ENCODE measurements around the gene AKR1D1. TPM values are rescaled to one million over a fixed set of nuclear protein-coding genes. Genes with fewer than 3 reads are reported as not detected.

Gene AKR1D1
- under 1 TPM in 1 of 4 donors, not detected in 3; 0.10 TPM for total RNA-seq

GRCh38 chr7:138076196-138076595, at the start of gene AKR1D1:
TSS of gene AKR1D1 (plus strand) at chr7:138076459. CDS start at chr7:138076519, 60 bp downstream.
- no peak for DNase-seq (ENCODE audit: low spot score in 2 of 2)
- WGBS, 2 donors = 88 to 91% methylated on average over 3 of the region's 3 CpGs
- no peak within 1 kb of the TSS for H3K4me3 ChIP-seq (ENCODE audit: low read depth, poor library complexity, severe bottlenecking)
- TF ChIP-seq POLR2A (IDR thresholded peaks at IDR 0.05) (no peak), CTCF (IDR thresholded peaks at IDR 0.05) (no peak)
- intact Hi-C loops (cut with DNase I; ENCODE audit: low total_unique reads) = no loop called here

- no peak for DNase-seq (ENCODE audit: low spot score in 2 of 2)
- intact Hi-C loops (cut with DNase I; ENCODE audit: low total_unique reads) = loop anchor here (10.0 kb wide), 1 partner anchor 708 kb away; no protein-coding TSS in a partner anchor
- TF ChIP-seq POLR2A (IDR thresholded peaks at IDR 0.05) (no peak), CTCF (IDR thresholded peaks at IDR 0.05) (no peak)
- H3K4me3 ChIP-seq (ENCODE audit: low read depth, poor library complexity, severe bottlenecking) = no peak overlapping the region
- 45 to 54% methylated on average over 2 of the region's 2 CpGs for WGBS, 2 donors
Observed at GRCh38 chr7:138027100-138027499, 49.2 kb upstream of the AKR1D1 start.

GRCh38 chr7:138029126-138029525, 47.1 kb upstream of the AKR1D1 start:
- TF ChIP-seq POLR2A (IDR thresholded peaks at IDR 0.05) = no peak
- TF ChIP-seq CTCF (IDR thresholded peaks at IDR 0.05) = no peak
- 66 to 73% methylated on average over 4 of the region's 4 CpGs for WGBS, 2 donors
- intact Hi-C loops (cut with DNase I; ENCODE audit: low total_unique reads) = loop anchor here (10.0 kb wide), 1 partner anchor 706 kb away; no protein-coding TSS in a partner anchor
- DNase-seq (ENCODE audit: low spot score in 2 of 2) = no peak
- no peak overlapping the region for H3K4me3 ChIP-seq (ENCODE audit: low read depth, poor library complexity, severe bottlenecking)

- WGBS, 2 donors = 58 to 65% methylated on average over 2 of the region's 2 CpGs
- TF ChIP-seq POLR2A (IDR thresholded peaks at IDR 0.05) = no peak
- TF ChIP-seq CTCF (IDR thresholded peaks at IDR 0.05) = no peak
- DNase-seq (ENCODE audit: low spot score in 2 of 2) = no peak
- no peak overlapping the region for H3K4me3 ChIP-seq (ENCODE audit: low read depth, poor library complexity, severe bottlenecking)
- intact Hi-C loops (cut with DNase I; ENCODE audit: low total_unique reads) = loop anchor here (10.0 kb wide), 1 partner anchor 705 kb away; no protein-coding TSS in a partner anchor
Observed at GRCh38 chr7:138029941-138030340, 46.3 kb upstream of the AKR1D1 start.

- TF ChIP-seq POLR2A (IDR thresholded peaks at IDR 0.05) (no peak), CTCF (IDR thresholded peaks at IDR 0.05) (no peak)
- no peak for DNase-seq (ENCODE audit: low spot score in 2 of 2)
- no peak overlapping the region for H3K4me3 ChIP-seq (ENCODE audit: low read depth, poor library complexity, severe bottlenecking)
- 52 to 64% methylated on average over 7 of the region's 7 CpGs for WGBS, 2 donors
- intact Hi-C loops (cut with DNase I; ENCODE audit: low total_unique reads) = no loop called here
Observed at GRCh38 chr7:138030679-138031351, 45.4 kb upstream of the AKR1D1 start.

GRCh38 chr7:138032186-138032585, 44.1 kb upstream of the AKR1D1 start:
- no peak for TF ChIP-seq CTCF (IDR thresholded peaks at IDR 0.05)
- no peak for TF ChIP-seq POLR2A (IDR thresholded peaks at IDR 0.05)
- DNase-seq (ENCODE audit: low spot score in 2 of 2) = no peak
- H3K4me3 ChIP-seq (ENCODE audit: low read depth, poor library complexity, severe bottlenecking) = no peak overlapping the region
- intact Hi-C loops (cut with DNase I; ENCODE audit: low total_unique reads) = no loop called here
